ENCODE data around the gene EPC2. TPM values are rescaled to one million over a fixed set of nuclear protein-coding genes. Genes with fewer than 3 reads are reported as not detected.

Gene EPC2
- total RNA-seq, 4 donors from 2014 or later: 37.9 to 55.3 (median 44.1) TPM

GRCh38 chr2:148751907-148752306 is 107.4 kb downstream of the EPC2 start:
- intact Hi-C loops (cut with DNase I): no loop called here
- H3K9me3 ChIP-seq: no peaks in the 10 kb centered on the region
- WGBS, 2 donors: 82 to 87% methylated on average over 4 of the region's 4 CpGs
- H3K27me3 ChIP-seq: no peaks in the 10 kb centered on the region
- no peak overlapping the region for H3K27ac ChIP-seq
- DNase-seq: no peak
- TF ChIP-seq POLR2A (IDR thresholded peaks at IDR 0.05): no peak
- TF ChIP-seq, protein P1, sequence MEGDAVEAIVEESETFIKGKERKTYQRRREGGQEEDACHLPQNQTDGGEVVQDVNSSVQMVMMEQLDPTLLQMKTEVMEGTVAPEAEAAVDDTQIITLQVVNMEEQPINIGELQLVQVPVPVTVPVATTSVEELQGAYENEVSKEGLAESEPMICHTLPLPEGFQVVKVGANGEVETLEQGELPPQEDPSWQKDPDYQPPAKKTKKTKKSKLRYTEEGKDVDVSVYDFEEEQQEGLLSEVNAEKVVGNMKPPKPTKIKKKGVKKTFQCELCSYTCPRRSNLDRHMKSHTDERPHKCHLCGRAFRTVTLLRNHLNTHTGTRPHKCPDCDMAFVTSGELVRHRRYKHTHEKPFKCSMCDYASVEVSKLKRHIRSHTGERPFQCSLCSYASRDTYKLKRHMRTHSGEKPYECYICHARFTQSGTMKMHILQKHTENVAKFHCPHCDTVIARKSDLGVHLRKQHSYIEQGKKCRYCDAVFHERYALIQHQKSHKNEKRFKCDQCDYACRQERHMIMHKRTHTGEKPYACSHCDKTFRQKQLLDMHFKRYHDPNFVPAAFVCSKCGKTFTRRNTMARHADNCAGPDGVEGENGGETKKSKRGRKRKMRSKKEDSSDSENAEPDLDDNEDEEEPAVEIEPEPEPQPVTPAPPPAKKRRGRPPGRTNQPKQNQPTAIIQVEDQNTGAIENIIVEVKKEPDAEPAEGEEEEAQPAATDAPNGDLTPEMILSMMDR (IDR thresholded peaks at IDR 0.05): no peak
- no peaks in the 10 kb centered on the region for H3K36me3 ChIP-seq
- no peak overlapping the region for H3K4me3 ChIP-seq (replicated peaks in 1 of 3)
- H3K4me1 ChIP-seq: no peaks in the 10 kb centered on the region

DNA sequence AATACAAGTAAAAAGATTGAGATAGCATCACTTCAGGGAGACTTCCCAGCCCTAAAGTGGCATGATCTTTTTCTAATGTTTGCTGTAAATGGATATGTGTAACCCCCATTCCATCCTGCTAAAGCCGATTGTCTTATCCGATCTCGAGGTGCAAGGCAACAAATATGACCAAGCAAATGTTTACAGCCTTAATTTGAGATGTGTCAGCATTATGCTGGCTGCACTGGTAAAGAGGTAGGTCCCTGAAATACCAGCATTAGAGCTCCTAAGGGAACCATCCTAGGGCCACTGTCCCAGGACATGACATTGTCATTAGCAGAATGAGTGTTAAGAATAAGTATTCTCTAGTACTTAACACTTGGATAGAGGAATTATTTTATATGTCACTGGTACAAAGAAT is 108.4 kb downstream of the EPC2 start:
- no peak overlapping the region for H3K27ac ChIP-seq
- no peak for DNase-seq
- intact Hi-C loops (cut with DNase I): no loop called here
- no peak overlapping the region for H3K4me3 ChIP-seq (replicated peaks in 1 of 3)
- no peaks in the 10 kb centered on the region for H3K4me1 ChIP-seq
- H3K36me3 ChIP-seq: no peaks in the 10 kb centered on the region
- no peaks in the 10 kb centered on the region for H3K27me3 ChIP-seq
- H3K9me3 ChIP-seq: no peaks in the 10 kb centered on the region
- TF ChIP-seq, protein P1 (IDR thresholded peaks at IDR 0.05): no peak
- no peak for TF ChIP-seq POLR2A (IDR thresholded peaks at IDR 0.05)
- 95% methylated on average over 3 of the region's 3 CpGs for WGBS, 2 donors

GRCh38 chr2:148754864-148755263 is 110.3 kb downstream of the EPC2 start:
- Histone ChIP-seq H3K36me3 (no peaks in the 10 kb centered on the region), H3K9me3 (no peaks in the 10 kb centered on the region), H3K27me3 (no peaks in the 10 kb centered on the region), H3K4me1 (no peaks in the 10 kb centered on the region), H3K4me3 (replicated peaks in 1 of 3) (no peak overlapping the region), H3K27ac (no peak overlapping the region)
- 86% methylated on average over 1 of the region's 1 CpG for WGBS, 2 donors
- TF ChIP-seq, protein P1 (IDR thresholded peaks at IDR 0.05): no peak
- no peak for TF ChIP-seq POLR2A (IDR thresholded peaks at IDR 0.05)
- intact Hi-C loops (cut with DNase I): no loop called here
- DNase-seq: no peak

DNA sequence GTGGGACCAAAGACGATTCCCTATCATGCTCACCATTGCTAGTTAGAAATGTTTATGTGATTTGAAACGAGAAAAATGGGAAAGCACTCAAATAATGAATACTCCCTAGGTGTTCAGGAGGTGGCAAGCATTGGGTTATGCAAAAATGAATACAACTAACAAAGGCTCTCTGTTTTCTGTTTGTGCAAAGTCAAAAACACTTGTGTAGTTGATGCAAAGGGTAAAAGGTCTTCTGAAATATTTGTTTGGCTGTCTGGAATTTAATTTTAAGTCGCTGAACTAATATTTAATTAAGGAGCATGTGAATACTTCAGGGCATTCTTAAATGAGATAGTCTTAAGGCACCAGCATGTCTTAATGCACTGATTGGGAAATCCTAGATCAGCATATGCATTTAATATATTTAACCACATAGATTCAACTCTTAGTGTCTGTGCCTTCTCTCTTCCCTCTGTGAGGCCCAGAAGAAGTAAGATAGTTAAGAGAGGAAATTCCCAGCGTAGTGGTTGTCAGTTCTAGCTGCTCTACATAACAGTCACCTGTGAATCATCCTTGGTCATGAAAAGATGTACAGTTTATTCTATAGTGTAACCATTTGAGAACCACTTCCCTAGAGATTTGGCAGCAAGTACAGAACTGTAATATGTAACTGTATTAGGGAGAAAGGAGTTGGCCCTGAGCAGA is 111.9 kb downstream of the EPC2 start:
- Histone ChIP-seq H3K27me3 (no peaks in the 10 kb centered on the region), H3K36me3 (no peaks in the 10 kb centered on the region), H3K4me3 (replicated peaks in 1 of 3) (no peak overlapping the region), H3K27ac (no peak overlapping the region), H3K9me3 (no peaks in the 10 kb centered on the region), H3K4me1 (no peaks in the 10 kb centered on the region)
- intact Hi-C loops (cut with DNase I): no loop called here
- no peak for TF ChIP-seq POLR2A (IDR thresholded peaks at IDR 0.05)
- TF ChIP-seq, protein P1 (IDR thresholded peaks at IDR 0.05): no peak
- DNase-seq: no peak
- 81 to 90% methylated on average over 4 of the region's 4 CpGs for WGBS, 2 donors

- no peak for DNase-seq
- H3K36me3 ChIP-seq: peaks cover 0 to 8% of the 10 kb centered on the region in 2 donors
- no peaks in the 10 kb centered on the region for H3K9me3 ChIP-seq
- H3K4me3 ChIP-seq (replicated peaks in 1 of 3): no peak overlapping the region
- no peaks in the 10 kb centered on the region for H3K27me3 ChIP-seq
- H3K4me1 ChIP-seq: no peaks in the 10 kb centered on the region
- TF ChIP-seq POLR2A (IDR thresholded peaks at IDR 0.05): no peak
- TF ChIP-seq, protein P1 (IDR thresholded peaks at IDR 0.05): no peak
- no peak overlapping the region for H3K27ac ChIP-seq
- 88 to 95% methylated on average over 3 of the region's 3 CpGs for WGBS, 2 donors
- intact Hi-C loops (cut with DNase I): no loop called here
These were observed 120.3 kb downstream of the EPC2 start for GRCh38 chr2:148764815-148765214.
